Dedifferentiated amniotic fluid mesenchymal stem cell (primary cell): Measurements from ENCODE around the gene MXD3.
"Not testable (repeated sequence)": the region's sequence is repeated elsewhere in the genome, so short reads cannot be mapped to it uniquely, and the experiment has no call there.

Experiments
- DNase-seq: peaks from one replicate; pipeline ENCODE4 v3.0.0-alpha.2; 2016; ENCODE audit errors: extremely low spot score

Gene MXD3

DNA sequence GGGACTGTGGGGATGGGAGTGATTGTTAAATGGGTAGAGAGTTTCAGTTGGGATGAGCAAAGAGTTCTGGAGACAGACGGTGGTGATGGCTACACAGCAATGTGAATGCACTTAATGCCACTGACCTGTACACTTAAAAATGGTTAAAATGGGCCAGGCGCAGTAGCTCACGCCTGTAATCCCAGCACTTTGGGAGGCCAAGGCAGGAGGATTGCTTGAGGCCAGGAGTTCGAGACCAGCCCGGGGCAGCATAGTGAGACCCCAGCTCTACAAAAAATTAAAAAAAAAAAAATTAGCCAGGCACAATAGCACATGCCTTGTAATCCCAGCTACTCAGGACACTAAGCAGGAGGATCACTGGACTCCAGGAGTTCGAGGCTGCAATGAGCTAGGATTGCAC, 32.1 kb upstream of the MXD3 start:
- no peak for DNase-seq

DNA sequence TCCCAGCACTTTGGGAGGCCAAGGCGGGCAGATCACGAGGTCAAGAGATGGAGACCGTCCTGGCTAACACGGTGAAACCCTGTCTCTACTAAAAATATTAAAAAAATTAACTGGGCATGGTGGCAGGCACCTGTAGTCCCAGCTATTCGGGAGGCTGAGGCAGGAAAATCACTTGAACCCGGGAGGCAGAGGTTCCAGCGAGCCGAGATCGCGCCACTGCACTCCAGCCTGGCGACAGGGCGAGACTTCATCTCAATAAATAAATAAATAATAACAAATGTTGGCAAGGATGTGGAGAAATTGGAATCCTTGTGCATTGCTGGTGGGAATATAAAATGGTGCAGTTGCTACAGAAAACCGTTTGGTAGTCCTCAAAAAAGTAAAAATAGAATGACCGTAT, 31.3 kb upstream of the MXD3 start:
- not testable (repeated sequence) for DNase-seq

DNA sequence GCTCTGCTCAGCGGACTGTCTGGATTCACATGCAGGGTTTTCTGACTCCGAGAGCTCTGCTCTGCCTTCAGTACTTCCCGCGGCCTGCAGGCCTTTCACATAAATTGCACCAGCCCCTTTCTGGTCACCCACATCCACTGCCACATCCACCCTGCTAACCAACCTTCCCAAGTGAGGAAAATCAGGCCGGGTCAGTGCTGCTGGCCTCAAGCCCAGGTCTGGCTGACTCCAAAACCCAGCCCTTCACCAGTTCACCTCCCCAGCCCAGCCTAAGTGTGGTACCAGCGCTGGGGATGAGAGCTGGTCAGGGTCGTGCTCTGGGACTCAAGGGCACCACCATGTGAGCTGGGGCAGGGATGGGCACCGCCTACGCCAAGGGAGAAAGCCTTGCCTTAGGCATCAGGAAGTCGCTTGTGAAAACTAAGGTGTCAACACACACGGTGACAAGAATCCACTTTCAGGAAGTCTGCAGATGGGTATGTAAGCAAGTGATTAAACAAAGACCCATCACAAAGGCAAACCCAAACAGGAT, 27.5 kb upstream of the MXD3 start:
- no peak for DNase-seq

- no peak for DNase-seq
Measured at GRCh38 chr5:177338251-177339106, 26.8 kb upstream of the MXD3 start.

GRCh38 chr5:177336603-177337494, 25.2 kb upstream of the MXD3 start:
- no peak for DNase-seq

- DNase-seq, result no peak
Measured at GRCh38 chr5:177336112-177336511, 24.4 kb upstream of the MXD3 start.

DNA sequence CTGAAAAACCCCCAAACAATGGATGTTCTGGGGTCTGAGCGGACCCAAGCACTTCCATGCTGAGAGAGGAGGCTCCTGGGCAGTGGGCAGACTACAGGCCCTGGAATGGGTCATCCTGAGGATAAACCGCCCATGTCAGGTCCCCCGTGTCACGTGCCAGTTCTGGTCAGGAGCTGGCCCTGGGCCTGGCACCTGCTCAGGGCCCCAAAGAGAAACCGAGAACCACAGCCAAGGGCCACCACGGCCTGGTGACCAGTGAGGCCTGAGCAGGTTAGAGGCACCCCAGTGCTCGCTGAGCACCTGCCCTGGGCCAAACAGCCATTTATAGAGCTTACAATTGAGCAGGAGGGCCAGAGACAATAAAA, 24.0 kb upstream of the MXD3 start:
- DNase-seq, result no peak

DNA sequence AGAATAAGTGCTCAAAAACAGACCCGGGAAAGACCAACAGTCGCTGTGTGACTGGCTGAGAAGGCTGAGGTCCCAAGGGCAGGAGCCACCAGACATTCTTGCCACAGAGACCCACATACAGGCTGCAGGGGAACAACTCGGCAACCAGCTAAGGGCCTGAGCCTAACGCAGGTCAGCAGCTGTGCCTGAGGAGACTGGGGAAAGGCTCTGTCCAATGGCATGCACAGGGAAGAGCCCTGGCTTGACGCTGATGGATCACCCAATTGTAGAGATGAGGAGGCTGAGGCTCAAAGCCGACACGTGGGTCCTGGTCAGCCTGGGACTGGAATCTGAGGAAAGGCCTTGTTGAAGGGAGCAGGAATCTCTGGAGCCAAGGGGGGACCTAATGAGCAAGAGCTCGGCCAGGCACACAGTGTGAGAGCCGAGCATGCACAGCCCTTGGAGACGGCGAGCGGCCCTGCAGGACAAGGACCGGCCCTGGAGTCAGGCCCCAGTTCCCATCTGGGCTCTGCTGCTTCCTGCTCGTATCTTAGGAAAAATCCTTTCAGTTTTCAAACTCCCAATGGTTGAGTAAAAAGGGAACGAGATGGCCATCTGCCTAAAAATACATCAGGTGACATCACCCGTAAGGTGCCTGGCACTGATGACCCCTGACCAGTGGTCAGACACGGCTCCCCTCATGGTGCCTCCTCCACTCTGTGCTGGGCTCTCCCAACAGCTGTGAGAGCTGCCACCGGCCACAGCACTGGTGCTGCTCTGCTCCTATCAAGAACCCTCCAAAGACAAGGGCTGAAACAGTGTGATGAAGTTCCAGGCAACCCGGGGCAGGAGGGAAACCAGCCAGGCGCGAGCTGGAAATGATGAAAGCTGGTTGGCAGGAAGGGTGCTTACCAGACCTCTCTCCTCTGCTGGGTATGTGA, 23.3 kb upstream of the MXD3 start:
- no peak for DNase-seq

GRCh38 chr5:177334155-177334551, 22.5 kb upstream of the MXD3 start:
- no peak for DNase-seq

GRCh38 chr5:177333420-177334154, 21.9 kb upstream of the MXD3 start:
- DNase-seq, result no peak

DNA sequence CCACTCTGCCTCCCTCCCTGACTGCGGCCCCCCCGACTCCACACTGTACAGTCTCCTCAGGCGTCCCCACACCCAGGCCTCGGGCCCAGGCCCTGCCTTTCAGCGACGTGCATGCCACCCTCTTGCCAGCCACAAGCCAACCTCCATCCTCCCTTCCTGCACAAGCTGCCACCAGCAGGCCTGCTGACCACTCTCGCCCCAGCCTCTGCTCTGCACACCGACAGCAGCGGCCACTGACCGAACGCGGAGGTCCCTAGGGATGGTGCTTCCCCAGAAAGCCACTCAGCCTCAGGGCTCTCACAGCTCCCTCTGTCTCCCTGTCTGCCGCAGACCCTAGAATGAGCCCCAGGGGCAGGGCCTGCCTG, 21.2 kb upstream of the MXD3 start:
- DNase-seq, result no peak

- DNase-seq, result no peak
Measured at GRCh38 chr5:177332031-177332895, 20.6 kb upstream of the MXD3 start.

DNA sequence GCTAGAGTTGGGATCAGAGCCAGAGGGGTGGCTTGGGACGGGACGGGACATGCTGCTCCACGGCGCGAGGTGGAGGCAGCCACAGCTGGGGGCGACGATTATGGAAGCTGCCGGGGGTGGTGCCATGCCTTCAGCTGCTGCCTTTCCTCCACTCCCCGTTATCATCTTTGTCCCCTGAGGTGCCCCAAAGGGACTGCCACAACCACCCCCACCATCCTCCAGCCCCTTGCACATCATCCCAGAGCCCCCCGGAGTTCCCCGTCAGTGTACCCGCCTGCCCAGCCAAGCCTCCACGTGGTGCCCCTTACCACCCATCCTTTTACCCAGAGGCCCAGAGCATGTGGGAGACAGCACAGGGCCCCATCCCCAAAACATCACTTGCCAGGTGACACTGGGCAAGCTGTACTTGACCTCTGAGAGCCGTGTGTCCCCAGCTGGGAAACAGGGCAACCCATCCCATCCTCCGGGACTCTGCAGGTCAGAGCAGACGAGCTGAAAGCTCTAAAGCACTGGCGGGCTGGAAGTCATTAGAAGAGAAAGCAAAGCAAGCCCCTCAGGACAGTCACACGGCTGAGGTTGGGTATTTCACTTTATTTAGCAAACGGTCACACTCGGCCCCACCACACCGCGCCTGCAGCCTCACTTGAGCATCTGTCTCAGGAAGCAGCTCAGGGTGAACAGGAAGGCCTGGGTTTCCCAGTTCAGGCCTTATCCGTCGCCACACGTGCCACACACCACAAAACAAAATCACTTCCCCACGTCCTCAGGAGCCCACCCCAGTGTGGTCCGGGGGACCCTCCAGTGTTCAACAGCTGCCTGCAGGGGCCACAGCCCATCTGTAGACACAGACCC, 19.5 kb upstream of the MXD3 start:
- no peak for DNase-seq

DNA sequence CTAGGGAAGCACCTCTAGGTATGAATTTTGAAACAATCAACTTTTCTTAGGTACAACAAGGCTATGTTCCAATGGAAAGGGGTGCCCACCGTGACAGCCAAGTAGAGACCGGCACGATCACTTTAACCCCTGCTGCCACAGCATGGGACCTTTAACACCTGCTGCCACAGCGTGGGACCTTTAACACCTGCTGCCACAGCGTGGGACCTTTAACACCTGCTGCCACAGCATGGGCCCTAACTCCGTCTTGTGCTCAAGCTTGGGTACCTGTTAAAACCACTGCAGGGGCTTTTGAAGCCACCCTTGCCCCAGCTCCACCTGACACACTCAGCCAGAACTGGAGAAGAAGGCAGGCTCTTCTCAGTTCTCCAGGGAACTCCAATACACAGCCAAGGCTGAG, 18.2 kb upstream of the MXD3 start:
- no peak for DNase-seq

GRCh38 chr5:177328545-177329231, 17.0 kb upstream of the MXD3 start:
- no peak for DNase-seq

DNA sequence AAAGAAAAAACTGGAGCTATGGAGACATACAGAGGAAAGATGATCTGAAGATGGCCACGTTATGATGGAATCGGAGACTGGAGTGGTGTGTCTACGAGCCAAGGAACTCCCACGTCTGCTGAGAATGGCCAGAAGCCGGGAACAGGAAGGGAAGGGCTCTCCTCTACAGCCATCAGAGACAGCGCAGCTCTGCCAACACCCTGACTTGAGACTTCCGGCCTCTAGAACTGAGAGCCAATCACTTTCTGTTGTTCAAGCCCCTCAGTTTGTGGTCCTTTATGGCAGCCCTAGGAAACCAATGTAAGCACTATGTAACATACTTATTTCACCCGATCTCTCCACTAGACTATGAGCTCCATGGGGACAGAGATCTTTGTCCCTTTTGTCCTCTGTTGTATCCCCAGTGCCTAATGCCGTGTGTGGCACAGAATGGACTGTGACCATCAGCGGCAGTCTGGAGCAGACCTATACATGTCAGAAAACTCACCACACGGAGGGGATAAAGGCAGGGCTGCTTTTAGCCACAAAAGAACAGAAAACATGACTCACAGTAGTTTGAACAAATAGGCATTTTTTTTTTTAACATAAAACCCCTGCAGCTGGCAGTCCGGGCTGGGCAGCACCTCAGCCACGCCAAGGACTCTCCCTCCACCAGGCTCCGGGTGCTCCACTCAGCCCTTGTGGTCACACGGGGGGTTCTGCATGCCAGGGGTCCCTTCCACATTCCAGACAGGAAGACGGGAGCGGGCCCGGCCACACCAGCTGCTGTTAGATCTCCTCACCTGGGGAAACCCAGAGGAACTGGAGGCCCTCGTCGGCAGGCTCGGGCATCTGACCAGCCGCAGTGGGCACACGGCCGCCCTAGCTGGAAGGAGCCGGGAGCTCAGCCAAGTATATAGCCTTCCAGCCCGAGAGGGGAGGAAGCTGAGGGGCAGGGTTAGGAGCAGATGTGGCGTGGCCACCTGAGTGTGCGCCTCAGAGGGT, 16.1 kb upstream of the MXD3 start:
- DNase-seq, result no peak

- no peak for DNase-seq
Measured at GRCh38 chr5:177325868-177326381, 14.2 kb upstream of the MXD3 start.
